KBM-7 (cell line): ENCODE measurements around the gene ZNF362.
"Not testable (repeated sequence)": the region's sequence is repeated elsewhere in the genome, so short reads cannot be mapped to it uniquely, and the experiment has no call there.

ENCODE experiments used
- DNase-seq: peaks from one replicate; pipeline ENCODE4 v3.0.0-alpha.2; 2015
- in situ Hi-C: fragments of 300-500 bp; cut with MboI; formaldehyde crosslinking; loops from 2 replicates; pipeline ENCODE4 v1.14.3; 2020; ENCODE audit warnings: low sequenced_read_pairs, low pct_unique_long_range_greater_than_20kb, mixed read lengths

The ZNF362 gene

DNA sequence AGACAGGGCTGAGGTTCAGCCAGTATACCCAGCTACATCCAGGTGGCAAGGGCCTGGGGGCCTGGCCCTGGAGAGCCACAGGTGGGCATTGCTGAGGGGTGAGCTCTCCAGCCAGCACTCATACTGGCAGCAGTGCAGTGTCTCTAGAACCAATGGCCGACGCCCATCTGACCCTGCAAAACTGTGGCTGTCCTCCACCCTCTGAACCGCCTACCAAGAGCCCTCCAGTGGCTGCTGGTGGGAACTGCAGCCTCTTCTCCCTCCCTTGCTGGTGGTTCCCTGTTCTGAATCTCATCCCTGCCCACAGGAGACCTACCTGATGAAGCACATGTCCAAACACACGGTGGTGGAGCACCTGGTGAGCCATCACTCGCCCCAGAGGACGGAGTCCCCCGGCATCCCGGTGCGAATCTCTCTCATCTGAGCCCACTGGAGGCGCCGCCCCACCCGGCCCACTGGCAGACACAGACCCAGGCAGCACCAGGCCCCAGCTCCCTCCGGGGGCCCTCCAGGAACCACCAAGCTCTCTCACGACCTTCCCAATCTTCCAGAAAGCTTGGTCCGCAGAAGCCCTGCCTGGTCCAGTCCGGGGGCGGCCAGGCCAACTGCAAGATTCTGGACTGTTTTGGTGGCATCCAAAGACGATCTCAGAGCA, 42.5 kb downstream of the ZNF362 start:
- in situ Hi-C loops = no loop called here
- peak; percentile 82 for DNase-seq

DNA sequence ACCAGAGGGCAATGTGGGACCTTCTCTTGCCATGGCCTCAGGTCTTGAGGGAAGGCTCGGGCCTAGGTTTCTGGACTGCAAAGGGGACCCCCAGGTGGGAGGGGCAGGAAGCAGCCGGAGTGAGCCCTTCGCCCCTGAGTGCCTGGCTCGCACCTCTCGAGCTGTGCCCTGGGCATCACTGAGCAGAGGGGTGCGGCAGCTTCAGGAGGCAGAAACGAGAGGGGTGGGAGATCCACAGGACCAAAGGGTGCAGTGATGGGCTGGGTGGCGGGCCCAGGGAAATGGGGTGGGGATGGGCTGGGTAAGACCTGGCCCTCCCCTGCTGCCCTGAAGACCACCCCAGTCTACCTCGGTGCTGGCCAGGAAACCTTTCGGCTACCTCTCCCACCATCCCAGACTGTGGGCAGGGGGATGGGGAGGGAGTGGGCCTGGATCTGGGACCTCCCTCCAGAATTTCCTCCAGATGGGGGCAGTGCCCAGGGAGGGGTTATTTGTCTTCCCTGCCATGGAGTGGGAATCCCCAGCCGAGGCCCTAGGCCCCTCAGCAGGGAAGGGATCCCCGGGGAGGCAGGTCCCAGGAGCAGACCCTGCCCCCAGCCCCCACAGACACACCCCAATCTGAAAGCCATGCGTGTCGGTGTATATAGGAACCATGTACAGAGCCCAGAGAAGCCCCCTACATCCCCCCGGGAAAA, 43.3 kb downstream of the ZNF362 start:
- no peak for DNase-seq
- in situ Hi-C loops = no loop called here

DNA sequence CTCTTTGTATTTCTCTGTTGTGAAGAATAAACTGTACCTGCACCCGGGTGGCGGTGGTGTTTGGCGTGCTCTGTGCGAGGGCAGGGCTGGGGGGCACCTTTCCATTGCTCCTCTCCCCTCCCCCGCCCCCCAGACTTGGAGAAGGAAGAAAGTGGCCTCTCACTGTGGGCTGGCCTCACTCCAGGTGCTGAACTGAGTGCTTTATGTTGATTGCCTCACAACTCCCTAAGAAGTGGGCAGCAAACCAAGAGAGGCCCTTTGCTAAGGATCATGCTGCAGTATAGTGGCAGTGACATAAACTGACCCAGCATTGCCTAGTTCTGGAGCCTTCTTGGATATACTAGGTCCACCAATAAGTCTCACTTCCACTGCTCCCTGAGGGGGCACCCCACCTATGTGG, 44.4 kb downstream of the ZNF362 start:
- DNase-seq = peak; percentile 24
- in situ Hi-C loops = no loop called here

DNA sequence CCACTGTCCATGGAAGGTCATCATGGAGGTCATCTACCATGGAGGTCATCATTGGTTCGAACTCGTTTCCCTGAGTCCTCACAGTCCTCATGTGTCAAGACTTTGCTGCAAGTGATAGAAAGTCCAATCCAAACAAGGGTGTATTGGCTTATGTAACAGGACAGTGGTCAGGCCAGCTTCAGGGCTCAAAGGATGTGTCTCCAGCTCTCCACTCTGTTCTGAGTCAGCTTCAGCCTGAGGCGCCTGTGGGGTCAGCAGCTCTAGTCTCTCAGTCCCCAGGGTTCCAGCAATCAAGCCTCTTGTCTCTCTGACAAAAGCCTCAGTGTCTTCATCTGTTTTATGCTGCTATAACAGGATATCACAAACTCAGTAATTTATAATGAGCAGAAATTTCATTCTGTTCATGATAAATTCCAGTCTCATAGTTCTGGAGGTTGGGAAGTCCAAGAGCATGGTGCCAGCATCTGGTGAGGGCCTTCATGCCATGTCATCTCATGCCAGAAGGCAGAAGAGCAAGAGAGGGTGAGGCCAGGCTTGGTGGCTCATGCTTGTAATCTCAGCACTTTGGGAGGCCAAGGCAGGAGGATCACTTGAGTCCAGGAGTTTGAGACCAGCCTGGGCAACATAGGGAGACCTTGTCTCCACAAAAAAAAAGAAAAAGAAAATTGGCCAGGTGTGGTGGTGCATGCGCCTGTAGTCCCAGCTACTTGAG, 45.1 kb downstream of the ZNF362 start:
- in situ Hi-C loops = no loop called here
- no peak for DNase-seq

DNA sequence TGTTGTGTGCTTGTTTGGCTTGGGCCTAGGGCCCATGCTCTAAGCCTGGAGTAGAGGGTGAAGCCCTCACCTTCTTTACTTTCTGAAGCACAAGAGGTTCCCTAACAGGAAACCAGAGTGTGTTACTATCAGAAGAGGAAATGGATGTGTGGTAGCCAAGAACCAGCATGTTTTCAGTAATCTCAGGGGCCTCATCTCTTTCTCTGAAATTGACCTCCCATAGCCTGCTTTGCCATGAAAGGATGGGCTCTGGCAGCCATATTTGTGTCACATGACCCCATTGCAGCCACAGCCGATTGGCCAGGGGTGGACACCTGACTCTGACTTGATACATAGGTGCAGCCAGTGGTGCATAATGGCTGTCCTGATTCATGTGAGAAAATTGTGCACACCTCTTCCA, 46.0 kb downstream of the ZNF362 start:
- in situ Hi-C loops = no loop called here
- DNase-seq = peak; percentile 53

DNA sequence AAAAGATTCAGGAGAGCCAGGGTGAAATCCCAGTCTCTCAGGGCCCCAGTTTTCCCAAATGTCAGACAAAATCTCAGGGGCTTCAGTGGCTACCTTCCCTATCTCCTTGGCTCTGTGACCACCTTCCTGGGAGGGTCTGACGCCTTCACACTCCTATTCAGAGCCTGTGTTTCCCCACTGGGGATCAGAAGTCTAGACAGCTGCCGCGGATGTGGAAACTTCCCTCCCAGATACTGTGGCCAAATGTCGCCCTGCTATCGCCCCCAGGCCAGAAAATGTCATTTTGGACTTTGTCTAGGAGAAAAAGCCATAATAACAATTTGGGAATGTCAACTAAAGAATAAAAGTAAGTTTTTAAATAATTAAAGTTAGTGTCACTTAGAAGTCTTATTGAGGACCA, 48.7 kb downstream of the ZNF362 start:
- no peak for DNase-seq
- in situ Hi-C loops = no loop called here

DNA sequence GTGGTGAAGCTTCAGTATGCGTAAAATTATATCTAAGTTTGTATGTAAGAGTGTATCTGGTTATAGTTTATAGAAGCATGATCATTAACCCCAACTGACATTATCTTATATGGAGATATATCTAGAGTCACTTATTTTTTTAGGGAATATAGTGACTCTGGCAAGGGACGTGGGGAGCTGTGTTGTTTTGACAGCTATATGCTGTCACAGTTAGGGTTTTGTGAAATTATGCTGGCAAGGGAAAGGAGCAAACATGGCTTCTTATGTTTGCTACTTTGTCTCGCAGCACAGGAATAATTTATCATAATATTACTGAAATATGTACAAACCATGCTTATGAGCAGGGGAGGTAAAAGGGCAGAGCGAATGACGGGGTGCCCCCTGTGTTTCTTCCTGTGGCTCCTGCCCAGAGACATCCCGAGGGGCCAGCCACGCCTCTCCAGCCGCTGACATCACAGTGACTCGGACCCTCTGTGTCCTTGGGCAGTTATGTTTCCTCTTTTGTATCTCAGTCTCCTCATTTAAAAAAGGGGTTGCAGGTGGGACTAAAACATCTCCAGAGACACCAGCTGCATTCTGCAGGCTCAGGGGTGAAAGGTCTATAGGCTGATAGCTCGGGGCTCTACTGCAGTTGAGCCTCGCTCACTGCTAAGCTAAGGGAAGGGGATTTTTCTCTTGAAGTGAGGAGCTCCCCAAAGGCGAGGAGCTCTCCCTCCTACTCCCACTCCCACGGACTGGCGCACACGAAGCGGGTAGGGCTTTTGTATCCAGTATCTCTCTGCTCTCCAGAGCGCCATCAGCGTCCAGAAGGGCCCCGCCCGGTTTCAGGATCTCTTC, 49.7 kb downstream of the ZNF362 start:
- DNase-seq = no peak
- in situ Hi-C loops = no loop called here

DNA sequence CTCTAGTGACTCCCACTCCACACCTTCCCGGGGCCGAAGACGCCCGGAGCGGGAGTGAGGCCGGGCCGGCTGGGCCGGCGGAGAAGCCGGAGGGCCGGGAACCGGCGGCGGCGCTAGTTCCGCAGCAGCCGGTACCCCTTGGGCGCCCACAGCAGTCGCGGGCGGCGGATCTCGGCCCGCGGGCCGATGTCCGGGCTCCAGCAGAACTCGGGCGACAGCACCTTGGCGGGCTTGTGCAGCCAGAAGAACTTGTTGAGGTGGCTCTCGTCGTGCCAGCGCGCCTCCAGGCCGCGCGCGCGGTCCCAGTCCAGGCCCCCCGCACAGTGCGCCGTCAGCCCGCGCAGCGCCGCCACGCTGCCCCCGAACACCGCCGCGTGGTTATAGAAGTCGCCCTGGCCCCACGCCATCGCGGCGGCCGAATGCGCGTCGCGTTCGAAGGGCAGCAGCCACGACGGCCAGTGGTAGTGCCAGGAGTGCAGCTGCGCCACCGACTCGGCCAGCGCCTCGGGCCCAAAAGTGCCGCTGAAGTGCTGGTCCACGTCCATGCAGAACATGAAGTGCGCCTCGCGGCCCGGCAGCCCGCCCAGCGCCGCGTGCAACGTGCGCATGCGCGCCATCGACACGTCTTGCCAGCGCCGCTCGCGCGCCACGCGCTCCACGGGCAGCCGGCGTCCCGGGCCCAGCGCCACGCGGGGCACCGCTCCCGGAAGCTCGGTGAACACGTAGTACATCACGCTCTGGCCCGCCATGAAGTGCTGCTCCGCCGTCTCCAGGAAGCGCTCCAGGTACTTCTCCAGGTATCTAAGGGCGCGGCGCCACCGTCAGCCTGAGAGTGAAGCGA, 50.6 kb downstream of the ZNF362 start:
- in situ Hi-C loops = no loop called here

DNA sequence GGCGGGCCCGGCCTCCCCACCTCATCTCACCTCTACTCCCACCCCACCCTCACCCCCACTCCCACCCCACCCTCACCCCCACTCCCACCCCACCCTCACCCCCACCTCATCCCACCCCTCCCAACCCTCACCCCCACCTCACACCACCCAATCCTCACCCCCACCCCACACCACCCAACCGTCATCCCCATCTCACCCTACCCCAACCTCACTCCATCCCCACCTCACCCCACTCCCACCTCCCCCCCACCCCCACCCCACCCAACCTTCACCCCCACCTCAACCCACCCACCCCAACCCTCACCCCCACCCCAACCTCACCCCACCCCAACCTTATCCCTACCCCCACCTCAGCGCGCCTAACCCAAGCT, 51.2 kb downstream of the ZNF362 start:
- in situ Hi-C loops = no loop called here
- no peak for DNase-seq

More for the DNA sequence above, 50.6 kb downstream of the ZNF362 start:
- DNase-seq = no peak

DNA sequence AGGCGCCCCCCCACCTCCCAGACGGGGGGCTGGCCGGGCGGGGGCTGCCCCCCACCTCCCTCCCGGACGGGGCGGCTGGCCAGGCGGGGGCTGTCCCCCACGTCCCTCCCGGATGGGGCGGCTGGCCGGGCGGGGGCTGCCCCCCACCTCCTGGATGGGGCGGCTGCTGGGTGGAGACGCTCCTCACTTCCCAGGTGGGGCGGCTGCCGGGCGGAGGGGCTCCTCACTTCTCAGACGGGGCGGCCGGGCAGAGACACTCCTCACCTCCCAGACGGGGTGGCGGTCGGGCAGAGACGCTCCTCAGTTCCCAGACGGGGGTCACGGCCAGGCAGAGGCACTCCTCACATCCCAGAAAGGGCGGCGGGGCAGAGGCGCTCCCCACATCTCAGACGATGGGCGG, 53.1 kb downstream of the ZNF362 start:
- DNase-seq, in situ Hi-C loops: not testable (repeated sequence)

DNA sequence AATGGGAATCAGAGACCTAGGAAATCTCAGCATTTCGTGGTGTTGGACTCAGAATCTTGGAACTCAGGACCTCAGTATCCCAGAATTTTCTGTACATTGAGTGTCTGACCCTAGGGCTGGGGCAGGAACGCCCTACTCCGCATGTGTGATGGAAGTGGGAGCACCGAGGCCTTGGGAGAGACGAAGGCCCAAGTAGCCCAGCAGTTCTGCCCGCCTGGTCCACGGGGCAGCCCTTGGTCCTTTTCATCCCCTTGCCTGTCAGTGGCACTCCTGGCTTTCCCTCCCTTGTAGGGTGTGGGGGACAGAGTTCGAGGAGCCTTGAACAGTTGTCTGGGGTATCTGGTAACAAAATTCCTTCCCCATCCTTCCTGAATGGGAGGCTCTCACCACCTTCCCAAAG, 54.4 kb downstream of the ZNF362 start:
- no peak for DNase-seq
- in situ Hi-C loops = no loop called here

DNA sequence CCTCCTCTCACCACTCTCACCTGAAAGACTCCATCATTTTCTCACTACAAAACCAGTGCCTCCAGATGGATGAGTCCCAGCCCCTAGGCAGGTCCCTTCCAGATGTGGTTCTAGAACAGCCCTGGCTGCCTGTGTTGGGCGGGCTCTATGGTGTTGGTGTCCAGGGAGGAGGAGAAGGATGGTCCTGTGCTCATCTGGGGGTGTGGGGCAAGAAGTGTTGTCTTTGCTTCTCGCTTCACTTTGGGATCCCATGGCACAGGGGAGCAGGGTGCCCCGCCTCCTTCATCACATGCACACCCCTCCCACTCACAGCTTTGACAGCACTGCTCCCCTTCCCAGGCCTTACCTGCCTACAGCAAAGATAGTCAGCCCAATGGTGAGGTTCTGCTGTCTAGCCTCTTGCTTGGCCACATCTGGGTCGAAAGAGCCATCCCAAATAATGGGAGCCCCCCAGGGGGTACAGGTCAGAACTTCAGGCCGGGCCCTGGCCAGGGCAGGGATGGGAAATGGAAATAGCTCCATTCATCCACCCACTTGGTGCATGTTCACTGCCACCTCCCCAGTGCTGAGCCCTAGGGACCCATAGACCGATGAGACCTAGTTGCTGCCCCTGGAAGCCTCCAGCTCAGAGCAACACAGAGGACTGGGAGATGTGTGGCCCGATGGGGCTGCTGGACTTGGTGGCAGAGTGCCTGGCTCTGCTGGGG, 55.6 kb downstream of the ZNF362 start:
- in situ Hi-C loops = no loop called here
- DNase-seq = no peak

DNA sequence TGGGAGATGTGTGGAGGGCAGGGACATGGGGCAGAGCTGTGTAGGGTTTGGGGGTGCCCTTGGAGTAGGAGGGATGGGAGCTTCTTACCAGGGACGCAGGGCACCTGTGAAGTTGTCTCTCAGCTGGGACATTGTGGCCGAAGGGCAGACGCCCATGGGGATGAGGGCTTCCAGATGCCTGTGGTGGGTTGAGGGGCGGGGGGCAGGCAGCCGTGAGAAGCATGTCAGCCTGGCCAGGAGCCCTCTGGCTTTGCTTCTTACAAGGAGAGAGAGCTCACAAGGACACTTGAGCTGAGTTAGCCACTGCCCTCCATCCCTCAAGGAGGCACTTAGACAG, 56.1 kb downstream of the ZNF362 start:
- in situ Hi-C loops = no loop called here
- DNase-seq = no peak

DNA sequence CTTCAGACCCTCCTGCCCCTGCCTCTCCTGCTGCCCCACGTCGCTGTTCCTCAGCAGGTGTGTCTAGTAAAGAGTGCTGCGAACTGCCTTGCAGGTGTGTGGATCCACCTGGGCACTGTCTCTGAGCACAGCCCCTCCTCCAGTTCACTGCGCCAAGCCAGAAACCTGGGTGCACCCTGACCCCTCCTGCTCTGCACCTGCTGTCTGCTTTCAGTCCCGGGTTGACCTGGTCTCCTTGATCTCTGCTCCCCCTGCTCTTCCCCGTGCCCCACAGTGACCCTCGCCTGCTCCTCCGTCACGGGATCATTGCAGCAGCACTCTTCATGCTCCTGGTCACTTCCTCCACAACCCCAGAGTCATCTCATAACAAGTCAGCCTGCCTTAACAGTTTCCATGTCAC, 58.1 kb downstream of the ZNF362 start:
- in situ Hi-C loops = no loop called here
- DNase-seq = no peak

DNA sequence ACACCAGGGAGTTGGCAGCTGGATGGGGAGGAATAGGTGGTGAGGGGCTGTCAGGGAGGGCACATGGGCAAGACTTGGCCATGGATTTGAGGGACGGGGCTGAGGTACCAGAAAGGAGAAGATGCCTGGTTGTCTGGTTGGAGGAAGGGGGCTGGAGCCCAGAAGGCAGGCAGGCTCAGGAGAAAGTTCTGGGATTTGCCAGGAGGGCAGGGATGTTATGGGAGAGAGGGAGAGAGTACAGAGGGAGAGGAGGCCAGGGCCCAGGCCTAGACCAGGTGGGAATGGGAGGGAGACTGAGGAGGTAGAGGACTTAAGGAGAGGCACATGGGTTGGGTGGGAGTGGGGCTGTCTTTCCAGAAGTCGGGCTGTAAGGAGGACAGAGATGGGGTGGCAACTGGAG, 60.3 kb downstream of the ZNF362 start:
- DNase-seq = no peak
- in situ Hi-C loops = no loop called here

DNA sequence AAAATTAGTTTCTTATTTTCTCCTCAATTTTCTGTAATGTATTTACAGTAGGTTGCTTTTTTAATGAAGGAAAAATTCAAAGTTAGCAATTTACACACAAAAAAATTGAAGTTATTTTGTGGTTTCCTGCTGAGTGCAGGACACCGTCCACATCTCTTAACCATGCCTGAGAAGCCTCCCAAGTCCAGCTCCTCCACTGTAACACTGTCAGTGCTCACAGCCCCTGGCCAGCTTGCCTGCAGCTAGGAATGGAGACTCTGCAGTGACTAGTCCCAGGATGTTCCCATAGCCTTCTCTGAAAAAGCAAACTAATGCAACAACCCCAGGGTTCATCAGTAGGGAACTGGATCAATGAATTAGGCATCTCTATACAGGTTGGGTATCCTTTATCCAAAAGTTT, 61.1 kb downstream of the ZNF362 start:
- DNase-seq = no peak
- in situ Hi-C loops = no loop called here

DNA sequence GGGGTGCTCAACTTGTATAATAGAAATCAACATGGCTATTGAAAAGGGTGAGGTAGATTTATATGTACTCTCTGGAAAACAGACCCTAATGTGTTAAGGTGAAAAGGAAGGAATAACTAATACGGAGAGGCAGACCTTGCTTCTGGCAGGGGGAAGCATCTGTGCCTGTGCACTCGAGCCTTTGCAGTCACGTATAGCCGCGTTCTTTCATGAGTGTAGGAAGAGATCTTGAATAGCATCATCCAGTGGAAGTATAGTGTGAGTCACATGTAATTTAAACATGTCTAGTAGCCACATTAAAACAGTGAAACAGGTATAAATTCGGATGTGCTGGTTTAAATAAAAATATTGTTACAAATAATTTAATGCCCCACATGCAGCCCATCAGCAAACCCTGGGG, 61.7 kb downstream of the ZNF362 start:
- in situ Hi-C loops = no loop called here
- no peak for DNase-seq

DNA sequence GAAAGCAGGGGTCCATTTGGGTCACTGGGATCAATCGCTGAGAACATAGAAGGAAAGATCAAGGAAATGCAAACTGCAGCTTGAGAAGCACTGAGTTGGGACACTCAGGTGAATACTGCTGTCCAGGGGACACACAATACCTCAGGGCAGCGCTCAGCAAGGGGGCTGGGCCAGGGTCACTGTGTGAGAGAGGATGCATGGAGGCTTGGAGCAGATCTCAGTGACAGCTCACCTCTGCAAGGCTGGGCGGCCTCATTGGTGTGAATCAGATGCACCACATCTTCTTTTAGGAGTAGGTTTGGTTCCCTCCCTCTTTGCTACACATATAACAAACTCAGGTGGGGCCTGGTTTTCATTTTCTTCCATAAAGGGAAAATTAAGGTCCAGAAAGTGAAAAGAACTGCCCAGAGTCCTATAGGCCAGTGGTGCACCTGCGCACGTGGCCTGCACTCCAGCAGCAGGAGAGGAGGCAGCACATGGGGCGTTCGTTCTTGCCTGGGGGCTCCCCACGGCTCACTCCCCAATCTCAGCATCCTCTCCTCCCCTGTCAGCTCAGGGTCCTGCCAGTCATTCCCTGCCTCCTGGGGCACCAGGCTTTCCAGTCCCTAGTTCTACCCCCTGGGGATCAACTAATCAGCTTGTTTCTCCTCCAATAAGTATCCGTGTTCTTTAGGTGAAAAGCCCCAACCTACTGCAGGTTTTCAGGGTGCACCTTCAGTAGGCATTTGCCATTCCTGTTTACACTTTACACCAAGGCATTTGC, 63.1 kb downstream of the ZNF362 start:
- in situ Hi-C loops = no loop called here
- DNase-seq = no peak
